ENCODE measurements around the gene ZGLP1.
"Not testable (repeated sequence)": the region's sequence is repeated elsewhere in the genome, so short reads cannot be mapped to it uniquely, and the experiment has no call there.

The ZGLP1 gene

GRCh38 chr19:10288662-10289166 lies 20.9 kb downstream of the ZGLP1 start:
- no peak for DNase-seq (ENCODE audit: low read depth)

GRCh38 chr19:10286803-10287737 lies 22.5 kb downstream of the ZGLP1 start, which contains the start of gene ICAM4:
Gene ICAM4, plus strand, starts transcription at chr19:10286955. Its CDS starts 58 bp downstream, at chr19:10287013.
- no peak for TF ChIP-seq CTCF (IDR thresholded peaks at IDR 0.05; ENCODE audit: control insufficient read depth, extremely low read depth, insufficient read depth)
- H3K4me3 ChIP-seq (ENCODE audit: low read depth, low read length): no peak within 1 kb of the TSS
- DNase-seq (ENCODE audit: low read depth): no peak

More at GRCh38 chr19:10288662-10289166, 20.9 kb downstream of the ZGLP1 start:
- peak overlapping the region; percentile 37; the same call in 1 of the 2 replicates for H3K4me3 ChIP-seq (ENCODE audit: low read depth, low read length)
- no peak for TF ChIP-seq CTCF (IDR thresholded peaks at IDR 0.05; ENCODE audit: control insufficient read depth, extremely low read depth, insufficient read depth)

GRCh38 chr19:10285393-10285792 lies 24.2 kb downstream of the ZGLP1 start:
- no peak overlapping the region for H3K4me3 ChIP-seq (ENCODE audit: low read depth, low read length)
- no peak for DNase-seq (ENCODE audit: low read depth)
- TF ChIP-seq CTCF (IDR thresholded peaks at IDR 0.05; ENCODE audit: control insufficient read depth, extremely low read depth, insufficient read depth): no peak

- TF ChIP-seq CTCF (IDR thresholded peaks at IDR 0.05; ENCODE audit: control insufficient read depth, extremely low read depth, insufficient read depth): no peak
- DNase-seq (ENCODE audit: low read depth): no peak
- H3K4me3 ChIP-seq (ENCODE audit: low read depth, low read length): no peak overlapping the region
These were observed 24.7 kb downstream of the ZGLP1 start for GRCh38 chr19:10284960-10285278.

GRCh38 chr19:10284065-10284959 lies 25.3 kb downstream of the ZGLP1 start:
- no peak for TF ChIP-seq CTCF (IDR thresholded peaks at IDR 0.05; ENCODE audit: control insufficient read depth, extremely low read depth, insufficient read depth)
- no peak for DNase-seq (ENCODE audit: low read depth)
- no peak overlapping the region for H3K4me3 ChIP-seq (ENCODE audit: low read depth, low read length)

GRCh38 chr19:10283301-10284064 lies 26.1 kb downstream of the ZGLP1 start:
- DNase-seq (ENCODE audit: low read depth): no peak
- H3K4me3 ChIP-seq (ENCODE audit: low read depth, low read length): no peak overlapping the region
- no peak for TF ChIP-seq CTCF (IDR thresholded peaks at IDR 0.05; ENCODE audit: control insufficient read depth, extremely low read depth, insufficient read depth)

- not testable (repeated sequence) for H3K4me3 ChIP-seq (ENCODE audit: low read depth, low read length); DNase-seq (ENCODE audit: low read depth)
These were observed 27.6 kb downstream of the ZGLP1 start for GRCh38 chr19:10282043-10282442.
